ENCODE measurements around the gene VPS13C.

VPS13C gene, protein sequence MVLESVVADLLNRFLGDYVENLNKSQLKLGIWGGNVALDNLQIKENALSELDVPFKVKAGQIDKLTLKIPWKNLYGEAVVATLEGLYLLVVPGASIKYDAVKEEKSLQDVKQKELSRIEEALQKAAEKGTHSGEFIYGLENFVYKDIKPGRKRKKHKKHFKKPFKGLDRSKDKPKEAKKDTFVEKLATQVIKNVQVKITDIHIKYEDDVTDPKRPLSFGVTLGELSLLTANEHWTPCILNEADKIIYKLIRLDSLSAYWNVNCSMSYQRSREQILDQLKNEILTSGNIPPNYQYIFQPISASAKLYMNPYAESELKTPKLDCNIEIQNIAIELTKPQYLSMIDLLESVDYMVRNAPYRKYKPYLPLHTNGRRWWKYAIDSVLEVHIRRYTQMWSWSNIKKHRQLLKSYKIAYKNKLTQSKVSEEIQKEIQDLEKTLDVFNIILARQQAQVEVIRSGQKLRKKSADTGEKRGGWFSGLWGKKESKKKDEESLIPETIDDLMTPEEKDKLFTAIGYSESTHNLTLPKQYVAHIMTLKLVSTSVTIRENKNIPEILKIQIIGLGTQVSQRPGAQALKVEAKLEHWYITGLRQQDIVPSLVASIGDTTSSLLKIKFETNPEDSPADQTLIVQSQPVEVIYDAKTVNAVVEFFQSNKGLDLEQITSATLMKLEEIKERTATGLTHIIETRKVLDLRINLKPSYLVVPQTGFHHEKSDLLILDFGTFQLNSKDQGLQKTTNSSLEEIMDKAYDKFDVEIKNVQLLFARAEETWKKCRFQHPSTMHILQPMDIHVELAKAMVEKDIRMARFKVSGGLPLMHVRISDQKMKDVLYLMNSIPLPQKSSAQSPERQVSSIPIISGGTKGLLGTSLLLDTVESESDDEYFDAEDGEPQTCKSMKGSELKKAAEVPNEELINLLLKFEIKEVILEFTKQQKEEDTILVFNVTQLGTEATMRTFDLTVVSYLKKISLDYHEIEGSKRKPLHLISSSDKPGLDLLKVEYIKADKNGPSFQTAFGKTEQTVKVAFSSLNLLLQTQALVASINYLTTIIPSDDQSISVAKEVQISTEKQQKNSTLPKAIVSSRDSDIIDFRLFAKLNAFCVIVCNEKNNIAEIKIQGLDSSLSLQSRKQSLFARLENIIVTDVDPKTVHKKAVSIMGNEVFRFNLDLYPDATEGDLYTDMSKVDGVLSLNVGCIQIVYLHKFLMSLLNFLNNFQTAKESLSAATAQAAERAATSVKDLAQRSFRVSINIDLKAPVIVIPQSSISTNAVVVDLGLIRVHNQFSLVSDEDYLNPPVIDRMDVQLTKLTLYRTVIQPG (N-terminal part only)

GRCh38 chr15:62060113-62060895, at the start of gene VPS13C:
TSS of gene VPS13C (minus strand) at chr15:62060447. CDS start at chr15:62060374, 73 bp downstream.
- peak; percentile 94 for DNase-seq
- Histone ChIP-seq H3K36me3 (no peaks in the 10 kb centered on the region), H3K9me3 (ENCODE audit: severe bottlenecking) (no peaks in the 10 kb centered on the region), H3K4me3 (ENCODE audit: low read depth, low read length) (peak within 1 kb of the TSS; percentile 80), H3K27ac (peak within 1 kb of the TSS; percentile 64), H3K27me3 (ENCODE audit: insufficient read depth, low read depth, severe bottlenecking) (no peaks in the 10 kb centered on the region)
- peak; percentile 75 for TF ChIP-seq CTCF (IDR thresholded peaks at IDR 0.05; ENCODE audit: low read depth, low read length)

- Histone ChIP-seq H3K9me3 (ENCODE audit: severe bottlenecking) (no peaks in the 10 kb centered on the region), H3K27me3 (ENCODE audit: insufficient read depth, low read depth, severe bottlenecking) (no peaks in the 10 kb centered on the region), H3K27ac (no peak overlapping the region), H3K4me3 (ENCODE audit: low read depth, low read length) (no peak overlapping the region), H3K36me3 (no peaks in the 10 kb centered on the region)
- DNase-seq: no peak
- no peak for TF ChIP-seq CTCF (IDR thresholded peaks at IDR 0.05; ENCODE audit: low read depth, low read length)
These were observed 49.2 kb upstream of the VPS13C start for GRCh38 chr15:62109437-62109836.

- Histone ChIP-seq H3K27me3 (ENCODE audit: insufficient read depth, low read depth, severe bottlenecking) (no peaks in the 10 kb centered on the region), H3K36me3 (no peaks in the 10 kb centered on the region), H3K4me3 (ENCODE audit: low read depth, low read length) (no peak overlapping the region), H3K27ac (no peak overlapping the region), H3K9me3 (ENCODE audit: severe bottlenecking) (no peaks in the 10 kb centered on the region)
- TF ChIP-seq CTCF (IDR thresholded peaks at IDR 0.05; ENCODE audit: low read depth, low read length): no peak
- DNase-seq: no peak
These were observed 48.2 kb upstream of the VPS13C start for GRCh38 chr15:62108411-62108810.

GRCh38 chr15:62107571-62108121, 47.4 kb upstream of the VPS13C start:
- DNase-seq: no peak
- no peaks in the 10 kb centered on the region for H3K9me3 ChIP-seq (ENCODE audit: severe bottlenecking)
- no peak overlapping the region for H3K27ac ChIP-seq
- TF ChIP-seq CTCF (IDR thresholded peaks at IDR 0.05; ENCODE audit: low read depth, low read length): no peak
- no peaks in the 10 kb centered on the region for H3K27me3 ChIP-seq (ENCODE audit: insufficient read depth, low read depth, severe bottlenecking)
- no peaks in the 10 kb centered on the region for H3K36me3 ChIP-seq
- H3K4me3 ChIP-seq (ENCODE audit: low read depth, low read length): no peak overlapping the region

- Histone ChIP-seq H3K27ac (no peak overlapping the region), H3K9me3 (ENCODE audit: severe bottlenecking) (no peaks in the 10 kb centered on the region), H3K27me3 (ENCODE audit: insufficient read depth, low read depth, severe bottlenecking) (no peaks in the 10 kb centered on the region), H3K36me3 (no peaks in the 10 kb centered on the region), H3K4me3 (ENCODE audit: low read depth, low read length) (no peak overlapping the region)
- no peak for TF ChIP-seq CTCF (IDR thresholded peaks at IDR 0.05; ENCODE audit: low read depth, low read length)
- DNase-seq: no peak
These were observed 45.8 kb upstream of the VPS13C start for GRCh38 chr15:62106096-62106495.

All from WERI-Rb-1 (cell line).